OCI-LY7 (cell line): ENCODE data around the gene ZBTB32.

Source experiments
- CTCF ChIP-seq: fragments of 200-600 bp; sonication (generic); conservative IDR thresholded peaks from 2 replicates; pipeline ENCODE4 v1.5.1; 2014; ENCODE audit warnings: mild to moderate bottlenecking, antibody characterized with exemption, low read length, moderate library complexity, mixed read lengths
- EZH2phosphoT487 ChIP-seq: fragments of 200-600 bp; sonication (generic); IDR thresholded peaks from 2 replicates; pipeline ENCODE4 v1.6.1; 2018; ENCODE audit warnings: low read depth, borderline replicate concordance, mild to moderate bottlenecking, mixed run types, antibody characterized with exemption, low read length, moderate library complexity, mixed read lengths

GRCh38 chr19:35720648-35721047 lies 16.3 kb downstream of the ZBTB32 start:
- TF ChIP-seq CTCF (no peak), EZH2phosphoT487 (no peak)
